Liver (tissue), 9 donors: ENCODE results near the gene ATP11A. TPM values are rescaled to one million over a fixed set of nuclear protein-coding genes. Genes with fewer than 3 reads are reported as not detected.

Experiments
- DNase-seq: peaks from one replicate; pipeline ENCODE4 v3.0.0-alpha.2; 2017; ENCODE audit warnings: low spot score
- H3K27ac ChIP-seq, 2 donors: one replicate each; pipeline ENCODE4 v1.7.0; 2013; ENCODE audit warnings: inconsistent platforms in 2 of 2, low read length in 2 of 2, control low read depth in 1 of 2, low read depth in 1 of 2, mild to moderate bottlenecking in 1 of 2
- H3K27me3 ChIP-seq, 4 donors: one replicate each; pipeline versions ENCODE4 v1.6.1 to v1.7.0; 2013; ENCODE audit warnings: low read length in 3 of 4, inconsistent platforms in 1 of 4, mild to moderate bottlenecking in 1 of 4, moderate library complexity in 1 of 4; ENCODE audit not compliant: control insufficient read depth in 4 of 4, insufficient read depth in 4 of 4
- H3K36me3 ChIP-seq, 4 donors: one replicate each; pipeline versions ENCODE4 v1.6.1 to v1.7.0; 2013; ENCODE audit warnings: low read length in 3 of 4, mild to moderate bottlenecking in 3 of 4, low read depth in 1 of 4, moderate library complexity in 1 of 4; ENCODE audit not compliant: control insufficient read depth in 4 of 4, insufficient read depth in 3 of 4
- H3K4me1 ChIP-seq, 4 donors: one replicate each; pipeline versions ENCODE4 v1.6.1 to v1.7.0; 2013; ENCODE audit warnings: low read length in 3 of 4, mild to moderate bottlenecking in 3 of 4, moderate library complexity in 1 of 4; ENCODE audit not compliant: control insufficient read depth in 4 of 4, insufficient read depth in 4 of 4
- H3K4me3 ChIP-seq, 3 donors: one replicate each; pipeline versions ENCODE4 v1.6.1 to v1.7.0; 2013; ENCODE audit warnings: low read length in 3 of 3, control low read depth in 1 of 3, low read depth in 1 of 3, mild to moderate bottlenecking in 1 of 3
- H3K9ac ChIP-seq, 2 donors: one replicate each; pipeline ENCODE4 v1.7.0; 2013; ENCODE audit warnings: low read length in 2 of 2, mild to moderate bottlenecking in 2 of 2, moderate library complexity in 2 of 2, control low read depth in 1 of 2, low read depth in 1 of 2
- H3K9me3 ChIP-seq, 4 donors: one replicate each; pipeline versions ENCODE4 v1.6.1 to v1.7.0; 2013; ENCODE audit warnings: low read length in 3 of 4; ENCODE audit not compliant: control insufficient read depth in 4 of 4
- ATF3 ChIP-seq: IDR thresholded peaks from 2 replicates; pipeline ENCODE4 v1.6.1; 2016; ENCODE audit warnings: antibody characterized with exemption
- CTCF ChIP-seq: fragments of 150-350 bp; IDR thresholded peaks from 2 replicates; pipeline ENCODE4 v1.5.1; 2017; ENCODE audit warnings: improper control_type of control experiment, low read depth, low read length; ENCODE audit not compliant: missing input control
- EGR1 ChIP-seq, 2 donors: IDR thresholded peaks; 2 replicates each; pipeline ENCODE4 v1.6.1; 2016 to 2018; ENCODE audit warnings: antibody characterized with exemption in 2 of 2, low read depth in 2 of 2
- FOXA1 ChIP-seq: IDR thresholded peaks from 2 replicates; pipeline ENCODE4 v1.6.1; 2016; ENCODE audit warnings: antibody characterized with exemption
- FOXA2 ChIP-seq: IDR thresholded peaks from 2 replicates; pipeline ENCODE4 v1.6.1; 2016; ENCODE audit warnings: antibody characterized with exemption
- HNF4A ChIP-seq, 2 donors: conservative IDR thresholded peaks; 2 replicates each; pipeline ENCODE4 v1.6.1; 2016; ENCODE audit warnings: antibody characterized with exemption in 2 of 2, mild to moderate bottlenecking in 2 of 2
- HNF4G ChIP-seq: IDR thresholded peaks from 2 replicates; pipeline ENCODE4 v1.6.1; 2016; ENCODE audit warnings: antibody characterized with exemption
- MAX ChIP-seq: IDR thresholded peaks from 2 replicates; pipeline ENCODE4 v1.6.1; 2016; ENCODE audit warnings: antibody characterized with exemption
- REST ChIP-seq: IDR thresholded peaks from 2 replicates; pipeline ENCODE4 v1.6.1; 2016; ENCODE audit warnings: antibody characterized with exemption, mild to moderate bottlenecking
- RXRA ChIP-seq, 2 donors: IDR thresholded peaks; 2 replicates each; pipeline ENCODE4 v1.6.1; 2017 to 2018; ENCODE audit warnings: antibody characterized with exemption in 2 of 2, mild to moderate bottlenecking in 1 of 2
- TAF1 ChIP-seq: conservative IDR thresholded peaks from 2 replicates; pipeline ENCODE4 v1.6.1; 2016; ENCODE audit warnings: antibody characterized with exemption, mild to moderate bottlenecking
- YY1 ChIP-seq: IDR thresholded peaks from 2 replicates; pipeline ENCODE4 v1.6.1; 2016; ENCODE audit warnings: antibody characterized with exemption, mild to moderate bottlenecking
- ZBTB33 ChIP-seq: IDR thresholded peaks from 2 replicates; pipeline ENCODE4 v1.6.1; 2016; ENCODE audit warnings: antibody characterized with exemption
- WGBS: extraction: QIAGEN DNeasy Blood & Tissue Kit; methylation state at CpG from one replicate; pipeline ENCODE4 v1.1.7; 2013; 5-methylcytosine and 5-hydroxymethylcytosine counted together
- polyA plus RNA-seq, 2 donors: library from polyadenylated mRNA; stranded (reverse) in 1 of 2; unstranded in 1 of 2; fragments of 200-250 nt in 1 of 2; fragments of >200 nt in 1 of 2; fragmentation: Nextera tagmentation in 1 of 2; extraction: Ambion mirVana in 1 of 2; gene quantifications; one replicate each; pipeline versions ENCODE4 v1.2.1 to v1.2.3, GENCODE V29; 2013 to 2015
- total RNA-seq, 2 donors: library from RNA; depleted of rRNA; stranded (reverse); fragments of >200 nt; gene quantifications; one replicate each; pipeline ENCODE4 v1.2.3, GENCODE V29; 2014
- donor health status: healthy.
- donor health status: healthy.
- donor health status: healthy.
- donor health status: healthy.
- donor health status: healthy.

The ATP11A gene
- total and polyA plus RNA-seq, 4 donors = 8.7 to 27.9 (median 13.8) TPM

- Histone ChIP-seq H3K9ac (no peak overlapping the region), H3K27me3 (no peaks in the 10 kb centered on the region), H3K4me3 (no peak overlapping the region), H3K36me3 (no peaks in the 10 kb centered on the region), H3K27ac (no peak overlapping the region), H3K4me1 (no peaks in the 10 kb centered on the region), H3K9me3 (no peaks in the 10 kb centered on the region)
- no peak for DNase-seq
- 96% methylated on average over 14 of the region's 14 CpGs for WGBS
- TF ChIP-seq FOXA1 (no peak), ATF3 (no peak), RXRA (IDR thresholded peaks at IDR 0.05) (no peak), REST (no peak)
These were observed 52.7 kb downstream of the ATP11A start for GRCh38 chr13:112742583-112742982.

GRCh38 chr13:112743451-112744167 is 53.8 kb downstream of the ATP11A start:
- Histone ChIP-seq H3K27me3 (no peaks in the 10 kb centered on the region), H3K4me3 (no peak overlapping the region), H3K9ac (no peak overlapping the region), H3K4me1 (no peaks in the 10 kb centered on the region), H3K27ac (no peak overlapping the region), H3K9me3 (no peaks in the 10 kb centered on the region), H3K36me3 (no peaks in the 10 kb centered on the region)
- TF ChIP-seq EGR1 (IDR thresholded peaks at IDR 0.05; ENCODE audit: low read depth in 2 of 2) (no peak), RXRA (IDR thresholded peaks at IDR 0.05) (no peak), HNF4A (conservative IDR thresholded peaks at IDR 0.05) (no peak), ATF3 (no peak), ZBTB33 (no peak), TAF1 (no peak), MAX (no peak), CTCF (no peak), FOXA2 (no peak), FOXA1 (no peak), YY1 (no peak), HNF4G (no peak)
- 95% methylated on average over 12 of the region's 12 CpGs for whole genome bisulfite sequencing
- no peak for DNase-seq
